ENCODE measurements around the gene CREB1.

Gene CREB1

DNA sequence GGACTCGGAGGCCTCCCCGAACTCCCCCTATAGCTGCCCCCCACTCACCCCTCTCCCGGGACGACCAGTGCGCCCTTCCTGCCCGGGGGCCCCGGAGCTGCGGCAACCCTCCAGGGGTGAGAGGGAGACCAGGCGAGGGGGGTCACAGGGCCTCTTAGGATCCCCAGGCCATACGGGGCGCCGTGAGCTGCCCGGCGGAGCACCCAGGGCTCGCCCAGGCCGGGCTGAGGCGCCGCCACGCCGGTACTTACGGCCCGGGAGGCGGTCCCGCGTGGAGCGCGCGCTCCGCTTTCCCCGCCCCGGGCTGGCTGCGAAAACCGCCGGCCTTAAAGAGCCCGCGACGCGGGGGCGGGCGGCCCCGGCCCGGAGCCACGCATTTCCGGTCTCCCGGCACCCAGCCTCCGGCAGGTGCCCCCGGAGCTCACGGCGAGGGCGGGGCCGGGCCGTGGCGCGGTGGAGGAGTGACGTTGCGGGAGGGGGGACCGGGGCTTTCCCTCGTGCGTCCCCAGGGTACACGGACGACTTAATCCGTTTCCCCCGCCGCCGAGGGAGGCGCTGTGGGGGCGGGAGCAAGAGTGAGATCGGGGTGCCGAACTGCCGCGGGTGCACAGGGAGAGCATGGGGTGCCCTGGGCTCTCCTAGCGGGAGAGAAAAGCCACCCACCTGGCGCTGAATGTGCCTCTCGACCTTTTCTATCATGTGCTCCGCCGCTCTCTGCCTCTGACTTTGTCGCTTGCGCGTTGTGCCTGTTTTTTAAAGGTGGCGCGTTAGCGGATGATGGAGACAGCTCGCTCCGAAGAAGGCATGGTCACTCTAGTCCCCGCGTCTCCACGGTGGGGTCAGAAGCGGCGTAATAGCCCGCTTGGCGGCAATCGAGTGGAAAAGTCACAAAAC, 95.5 kb downstream of the CREB1 start, which contains the start of gene METTL21A:
TSS of gene METTL21A (minus strand) at position 381 of the 894 bp plus-strand sequence. CDS start 1,019 bp downstream, outside the sequence.
- no peaks in the 10 kb centered on the region for H4K20me1 ChIP-seq (ENCODE audit: insufficient read depth, low read length)
- H3K9ac ChIP-seq (ENCODE audit: low read length), result peak within 1 kb of the TSS; percentile 91
- H3K79me2 ChIP-seq (ENCODE audit: low read length), result peaks cover 27% of the 10 kb centered on the region
- peaks cover 19% of the 10 kb centered on the region for H3K36me3 ChIP-seq (replicated peaks; ENCODE audit: low read depth, low read length)
- no peaks in the 10 kb centered on the region for H3K9me3 ChIP-seq (ENCODE audit: insufficient read depth, low read length)
- H3K4me3 ChIP-seq (ENCODE audit: low read length), result peak within 1 kb of the TSS; percentile 83
- peaks cover 45% of the 10 kb centered on the region for H3K4me1 ChIP-seq (ENCODE audit: low read length)
- H3K27me3 ChIP-seq (ENCODE audit: low read depth, low read length), result no peaks in the 10 kb centered on the region
- H3K4me2 ChIP-seq (ENCODE audit: low read length), result peak within 1 kb of the TSS; percentile 91
- H3K27ac ChIP-seq (ENCODE audit: low read length), result peak within 1 kb of the TSS; percentile 89
- H2AFZ ChIP-seq (ENCODE audit: low read depth, low read length), result peak within 1 kb of the TSS; percentile 53
- TF ChIP-seq, protein P1, sequence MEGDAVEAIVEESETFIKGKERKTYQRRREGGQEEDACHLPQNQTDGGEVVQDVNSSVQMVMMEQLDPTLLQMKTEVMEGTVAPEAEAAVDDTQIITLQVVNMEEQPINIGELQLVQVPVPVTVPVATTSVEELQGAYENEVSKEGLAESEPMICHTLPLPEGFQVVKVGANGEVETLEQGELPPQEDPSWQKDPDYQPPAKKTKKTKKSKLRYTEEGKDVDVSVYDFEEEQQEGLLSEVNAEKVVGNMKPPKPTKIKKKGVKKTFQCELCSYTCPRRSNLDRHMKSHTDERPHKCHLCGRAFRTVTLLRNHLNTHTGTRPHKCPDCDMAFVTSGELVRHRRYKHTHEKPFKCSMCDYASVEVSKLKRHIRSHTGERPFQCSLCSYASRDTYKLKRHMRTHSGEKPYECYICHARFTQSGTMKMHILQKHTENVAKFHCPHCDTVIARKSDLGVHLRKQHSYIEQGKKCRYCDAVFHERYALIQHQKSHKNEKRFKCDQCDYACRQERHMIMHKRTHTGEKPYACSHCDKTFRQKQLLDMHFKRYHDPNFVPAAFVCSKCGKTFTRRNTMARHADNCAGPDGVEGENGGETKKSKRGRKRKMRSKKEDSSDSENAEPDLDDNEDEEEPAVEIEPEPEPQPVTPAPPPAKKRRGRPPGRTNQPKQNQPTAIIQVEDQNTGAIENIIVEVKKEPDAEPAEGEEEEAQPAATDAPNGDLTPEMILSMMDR (IDR thresholded peaks at IDR 0.05; ENCODE audit: low read depth, low read length), result peak; percentile 36; the same call in 1 of the 2 replicates
- TF ChIP-seq EZH2phosphoT487 (IDR thresholded peaks at IDR 0.05; ENCODE audit: low read depth), result no peak

DNA sequence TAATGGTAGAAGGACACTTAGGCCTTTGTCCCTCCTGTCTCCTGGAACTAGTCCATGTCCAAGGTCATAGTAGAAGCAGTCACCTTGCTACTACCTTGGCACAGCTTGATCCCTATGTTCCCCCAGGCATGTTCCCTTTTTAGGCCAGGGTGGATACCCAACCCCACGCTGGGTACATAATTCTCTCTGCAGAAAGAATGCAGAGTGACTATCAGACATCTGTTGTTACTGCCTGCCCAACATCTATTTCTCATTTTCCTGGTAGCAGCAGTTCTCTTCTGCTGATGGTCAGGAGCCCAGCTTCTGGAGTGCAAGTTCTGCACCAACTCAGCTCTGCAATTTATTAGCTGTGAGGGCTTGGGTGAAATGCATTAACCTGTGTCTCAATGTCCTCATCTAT, 99.8 kb downstream of the CREB1 start:
- no peak overlapping the region for H3K4me2 ChIP-seq (ENCODE audit: low read length)
- H3K36me3 ChIP-seq (replicated peaks; ENCODE audit: low read depth, low read length), result no peaks in the 10 kb centered on the region
- no peak overlapping the region for H2AFZ ChIP-seq (ENCODE audit: low read depth, low read length)

DNA sequence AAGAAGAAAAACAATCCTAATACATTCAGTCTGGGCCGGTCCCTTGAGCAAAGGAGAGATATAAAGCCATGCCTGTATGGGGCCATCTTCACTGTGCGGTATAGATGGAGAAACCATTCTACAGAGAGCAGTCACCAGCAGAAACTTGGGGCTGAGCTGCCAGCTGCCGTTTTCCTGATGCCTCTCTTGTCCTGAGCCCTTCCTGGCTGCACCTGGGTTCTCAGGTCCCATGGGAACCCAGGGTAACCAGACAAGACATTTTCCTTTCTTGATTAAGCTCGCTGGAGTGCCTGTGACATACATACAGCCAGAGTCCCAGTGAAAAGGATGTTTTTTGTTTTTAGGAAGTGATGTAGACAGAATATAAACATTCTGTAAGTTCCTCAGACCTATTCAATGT, 100.7 kb downstream of the CREB1 start:
- TF ChIP-seq, protein P1 (IDR thresholded peaks at IDR 0.05; ENCODE audit: low read depth, low read length), result no peak
- TF ChIP-seq EZH2phosphoT487 (IDR thresholded peaks at IDR 0.05; ENCODE audit: low read depth), result no peak
- no peaks in the 10 kb centered on the region for H4K20me1 ChIP-seq (ENCODE audit: insufficient read depth, low read length)
- H3K4me2 ChIP-seq (ENCODE audit: low read length), result no peak overlapping the region
- no peaks in the 10 kb centered on the region for H3K79me2 ChIP-seq (ENCODE audit: low read length)
- H2AFZ ChIP-seq (ENCODE audit: low read depth, low read length), result peak overlapping the region; percentile 55; the same call in 1 of the 2 replicates
- no peak overlapping the region for H3K27ac ChIP-seq (ENCODE audit: low read length)
- no peak overlapping the region for H3K4me3 ChIP-seq (ENCODE audit: low read length)
- H3K36me3 ChIP-seq (replicated peaks; ENCODE audit: low read depth, low read length), result no peaks in the 10 kb centered on the region
- H3K27me3 ChIP-seq (ENCODE audit: low read depth, low read length), result no peaks in the 10 kb centered on the region
- H3K9ac ChIP-seq (ENCODE audit: low read length), result no peak overlapping the region
- H3K9me3 ChIP-seq (ENCODE audit: insufficient read depth, low read length), result no peaks in the 10 kb centered on the region
- peaks cover 39% of the 10 kb centered on the region for H3K4me1 ChIP-seq (ENCODE audit: low read length)

More for the DNA sequence above, 99.8 kb downstream of the CREB1 start:
- Histone ChIP-seq H3K9ac (ENCODE audit: low read length) (no peak overlapping the region), H3K4me3 (ENCODE audit: low read length) (no peak overlapping the region), H3K4me1 (ENCODE audit: low read length) (peaks cover 39% of the 10 kb centered on the region), H3K9me3 (ENCODE audit: insufficient read depth, low read length) (no peaks in the 10 kb centered on the region), H3K27me3 (ENCODE audit: low read depth, low read length) (no peaks in the 10 kb centered on the region), H3K27ac (ENCODE audit: low read length) (no peak overlapping the region), H3K79me2 (ENCODE audit: low read length) (no peaks in the 10 kb centered on the region; the same call in 1 of the 2 replicates), H4K20me1 (ENCODE audit: insufficient read depth, low read length) (no peaks in the 10 kb centered on the region)
- TF ChIP-seq, protein P1 (IDR thresholded peaks at IDR 0.05; ENCODE audit: low read depth, low read length), result no peak
- TF ChIP-seq EZH2phosphoT487 (IDR thresholded peaks at IDR 0.05; ENCODE audit: low read depth), result no peak
